ENCODE data around the gene PREX1.

DNA sequence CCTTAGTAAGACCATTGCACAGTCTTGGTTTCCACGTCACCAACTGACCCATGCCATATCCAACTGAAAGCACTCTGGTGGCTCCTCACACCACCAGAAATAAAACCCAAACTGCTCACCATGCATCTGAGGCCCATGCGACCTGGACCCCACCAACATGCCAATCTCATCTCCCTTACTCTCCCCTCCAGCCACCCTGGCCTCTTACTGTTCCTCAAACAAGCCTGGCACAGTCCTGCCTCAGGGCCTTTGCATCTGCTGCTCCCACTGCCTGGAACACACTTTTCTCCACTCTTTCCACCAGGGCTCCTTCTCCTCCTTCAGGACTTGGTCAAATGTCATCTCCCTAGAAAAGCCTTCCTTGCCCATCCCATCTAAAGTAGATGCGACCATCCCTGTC, 8.7 kb downstream of the PREX1 start:
- TF ChIP-seq POLR2AphosphoS5 (IDR thresholded peaks at IDR 0.05; ENCODE audit: low read depth, low read length) (no peak), SIN3A (IDR thresholded peaks at IDR 0.05; ENCODE audit: borderline replicate concordance, insufficient read depth, low read depth, low read length) (no peak), REST (IDR thresholded peaks at IDR 0.05; ENCODE audit: insufficient read depth in 1 of 2, low read depth in 2 of 2, low read length in 1 of 2) (no peak), TCF7L2 (IDR thresholded peaks at IDR 0.05; ENCODE audit: low read depth, low read length) (no peak)
- TF ChIP-seq, protein P1, sequence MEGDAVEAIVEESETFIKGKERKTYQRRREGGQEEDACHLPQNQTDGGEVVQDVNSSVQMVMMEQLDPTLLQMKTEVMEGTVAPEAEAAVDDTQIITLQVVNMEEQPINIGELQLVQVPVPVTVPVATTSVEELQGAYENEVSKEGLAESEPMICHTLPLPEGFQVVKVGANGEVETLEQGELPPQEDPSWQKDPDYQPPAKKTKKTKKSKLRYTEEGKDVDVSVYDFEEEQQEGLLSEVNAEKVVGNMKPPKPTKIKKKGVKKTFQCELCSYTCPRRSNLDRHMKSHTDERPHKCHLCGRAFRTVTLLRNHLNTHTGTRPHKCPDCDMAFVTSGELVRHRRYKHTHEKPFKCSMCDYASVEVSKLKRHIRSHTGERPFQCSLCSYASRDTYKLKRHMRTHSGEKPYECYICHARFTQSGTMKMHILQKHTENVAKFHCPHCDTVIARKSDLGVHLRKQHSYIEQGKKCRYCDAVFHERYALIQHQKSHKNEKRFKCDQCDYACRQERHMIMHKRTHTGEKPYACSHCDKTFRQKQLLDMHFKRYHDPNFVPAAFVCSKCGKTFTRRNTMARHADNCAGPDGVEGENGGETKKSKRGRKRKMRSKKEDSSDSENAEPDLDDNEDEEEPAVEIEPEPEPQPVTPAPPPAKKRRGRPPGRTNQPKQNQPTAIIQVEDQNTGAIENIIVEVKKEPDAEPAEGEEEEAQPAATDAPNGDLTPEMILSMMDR (IDR thresholded peaks at IDR 0.05) = no peak

Data from Panc1 (cell line).